HEK293 (cell line): ENCODE data around the gene NOVA1.

Source experiments
- CTCF ChIA-PET: fragments of 350-600 bp; formaldehyde crosslinking; extraction: SDS; loops from one replicate; lab custom pipeline; 2021; ENCODE audit warnings: antibody characterized with exemption; lab: Yijun Ruan, JAX
- POLR2A ChIA-PET: fragments of 300-600 bp; formaldehyde crosslinking; extraction: SDS; loops from one replicate; lab custom pipeline; 2020; ENCODE audit warnings: antibody characterized with exemption, inconsistent platforms; lab: Yijun Ruan, JAX
- H3K27ac ChIP-seq: fragments of 200-500 bp; sonication (Bioruptor generic); 2 replicates; pipeline ENCODE4 v1.5.1; 2014; ENCODE audit warnings: low read depth, low read length, control low read depth, inconsistent platforms; ENCODE audit errors: extremely low read depth
- H3K36me3 ChIP-seq, 2 experiments: fragments of 200-500 bp in 1 of 2; sonication (Bioruptor generic) in 1 of 2; 1 replicate in 1 of 2; 2 replicates in 1 of 2; pipeline ENCODE4 v1.5.1; 2014 to 2017; ENCODE audit warnings: inconsistent platforms in 2 of 2, low read length in 2 of 2; ENCODE audit not compliant: control insufficient read depth in 2 of 2, insufficient read depth in 1 of 2
- H3K4me1 ChIP-seq: fragments of 200-500 bp; sonication (Bioruptor generic); 2 replicates; pipeline ENCODE4 v1.5.1; 2014; ENCODE audit warnings: mild to moderate bottlenecking, low read length, inconsistent platforms; ENCODE audit not compliant: control insufficient read depth, insufficient read depth
- H3K4me3 ChIP-seq: 2 replicates; pipeline ENCODE4 v1.5.1; 2011; ENCODE audit warnings: low read depth, mild to moderate bottlenecking, control low read depth, low read length, moderate library complexity
- H3K9me3 ChIP-seq: fragments of 200-500 bp; sonication (Bioruptor generic); 2 replicates; pipeline ENCODE4 v1.5.1; 2014; ENCODE audit warnings: low read depth, low read length, inconsistent platforms; ENCODE audit not compliant: control insufficient read depth, insufficient read depth
- FEZF1 ChIP-seq: fragments of 450-650 bp; formaldehyde crosslinking; IDR thresholded peaks from 2 replicates; pipeline ENCODE4 v1.5.1; 2016; ENCODE audit warnings: missing biosample characterization, missing genetic modification characterization
- SP2 ChIP-seq: fragments of 450-650 bp; formaldehyde crosslinking; IDR thresholded peaks from 2 replicates; pipeline ENCODE4 v1.5.1; 2016; ENCODE audit warnings: missing biosample characterization, missing genetic modification characterization
- SP7 ChIP-seq: fragments of 450-650 bp; formaldehyde crosslinking; IDR thresholded peaks from 2 replicates; pipeline ENCODE4 v1.5.1; 2016; ENCODE audit warnings: missing biosample characterization, missing genetic modification characterization
- YY2 ChIP-seq: fragments of 450-650 bp; formaldehyde crosslinking; IDR thresholded peaks from 2 replicates; pipeline ENCODE4 v1.5.1; 2016; ENCODE audit warnings: missing biosample characterization, missing genetic modification characterization
- ZBTB1 ChIP-seq: fragments of 450-650 bp; formaldehyde crosslinking; IDR thresholded peaks from 2 replicates; pipeline ENCODE4 v1.5.1; 2016; ENCODE audit warnings: missing biosample characterization, missing genetic modification characterization
- ZBTB48 ChIP-seq: fragments of 450-650 bp; formaldehyde crosslinking; IDR thresholded peaks from 2 replicates; pipeline ENCODE4 v1.5.1; 2016; ENCODE audit warnings: missing biosample characterization, missing genetic modification characterization
- ZFP69B ChIP-seq: fragments of 450-650 bp; formaldehyde crosslinking; IDR thresholded peaks from 2 replicates; pipeline ENCODE4 v1.5.1; 2016; ENCODE audit warnings: missing biosample characterization, missing genetic modification characterization
- ZNF140 ChIP-seq: fragments of 450-650 bp; formaldehyde crosslinking; IDR thresholded peaks from 2 replicates; pipeline ENCODE4 v1.5.1; 2016; ENCODE audit warnings: missing biosample characterization, missing genetic modification characterization
- ZNF157 ChIP-seq: fragments of 450-650 bp; formaldehyde crosslinking; IDR thresholded peaks from 2 replicates; pipeline ENCODE4 v1.5.1; 2016; ENCODE audit warnings: missing biosample characterization, missing genetic modification characterization
- ZNF202 ChIP-seq: fragments of 450-650 bp; formaldehyde crosslinking; IDR thresholded peaks from 2 replicates; pipeline ENCODE4 v1.5.1; 2016; ENCODE audit warnings: missing biosample characterization, missing genetic modification characterization, borderline replicate concordance
- ZNF221 ChIP-seq: fragments of 450-650 bp; formaldehyde crosslinking; IDR thresholded peaks from 2 replicates; pipeline ENCODE4 v1.5.1; 2017; ENCODE audit warnings: missing biosample characterization, missing genetic modification characterization, borderline replicate concordance
- ZNF223 ChIP-seq: fragments of 450-650 bp; formaldehyde crosslinking; IDR thresholded peaks from 2 replicates; pipeline ENCODE4 v1.5.1; 2016; ENCODE audit warnings: missing biosample characterization, missing genetic modification characterization
- ZNF239 ChIP-seq: fragments of 450-650 bp; formaldehyde crosslinking; IDR thresholded peaks from 2 replicates; pipeline ENCODE4 v1.5.1; 2016; ENCODE audit warnings: missing biosample characterization, missing genetic modification characterization
- ZNF24 ChIP-seq: fragments of 450-650 bp; formaldehyde crosslinking; IDR thresholded peaks from 2 replicates; pipeline ENCODE4 v1.5.1; 2016; ENCODE audit warnings: missing biosample characterization, missing genetic modification characterization
- ZNF394 ChIP-seq: fragments of 450-650 bp; formaldehyde crosslinking; IDR thresholded peaks from 2 replicates; pipeline ENCODE4 v1.5.1; 2016; ENCODE audit warnings: missing biosample characterization, missing genetic modification characterization, mild to moderate bottlenecking, moderate library complexity, borderline replicate concordance
- ZNF416 ChIP-seq: fragments of 450-650 bp; formaldehyde crosslinking; IDR thresholded peaks from 2 replicates; pipeline ENCODE4 v1.5.1; 2016; ENCODE audit warnings: missing biosample characterization, missing genetic modification characterization
- ZNF433 ChIP-seq: fragments of 450-650 bp; formaldehyde crosslinking; IDR thresholded peaks from 2 replicates; pipeline ENCODE4 v1.5.1; 2016; ENCODE audit warnings: missing biosample characterization, missing genetic modification characterization, low read depth
- ZNF600 ChIP-seq: fragments of 450-650 bp; formaldehyde crosslinking; IDR thresholded peaks from 2 replicates; pipeline ENCODE4 v1.5.1; 2016; ENCODE audit warnings: missing biosample characterization, missing genetic modification characterization
- ZNF610 ChIP-seq: fragments of 450-650 bp; formaldehyde crosslinking; IDR thresholded peaks from 2 replicates; pipeline ENCODE4 v1.5.1; 2016; ENCODE audit warnings: missing biosample characterization, missing genetic modification characterization, borderline replicate concordance
- ZNF658 ChIP-seq: fragments of 450-650 bp; formaldehyde crosslinking; IDR thresholded peaks from 2 replicates; pipeline ENCODE4; 2016; ENCODE audit warnings: missing biosample characterization, missing genetic modification characterization
- ZNF830 ChIP-seq: fragments of 450-650 bp; IDR thresholded peaks from 2 replicates; pipeline ENCODE4 v1.5.0; 2018; ENCODE audit warnings: missing biosample characterization, missing genetic modification characterization, low read depth, mild to moderate bottlenecking, moderate library complexity
- TF ChIP-seq, protein P1 (sequence below): fragments of 450-650 bp; formaldehyde crosslinking; IDR thresholded peaks from 2 replicates; pipeline ENCODE4 v1.5.1; 2017; ENCODE audit warnings: missing biosample characterization, missing genetic modification characterization
- TF ChIP-seq, protein P2 (sequence below): fragments of 450-650 bp; formaldehyde crosslinking; optimal IDR thresholded peaks from 2 replicates; pipeline ENCODE3; 2016; ENCODE audit warnings: missing biosample characterization, mild to moderate bottlenecking, missing genetic modification characterization
- TF ChIP-seq, protein P3 (sequence below): fragments of 450-650 bp; formaldehyde crosslinking; IDR thresholded peaks from 2 replicates; pipeline ENCODE4 v1.5.1; 2017; ENCODE audit warnings: missing biosample characterization, missing genetic modification characterization
- TF ChIP-seq, protein P4 (sequence below): IDR thresholded peaks from 2 replicates; pipeline ENCODE4 v1.6.1; 2011; ENCODE audit warnings: mild to moderate bottlenecking, low read depth, low read length, borderline replicate concordance

NOVA1 gene

DNA sequence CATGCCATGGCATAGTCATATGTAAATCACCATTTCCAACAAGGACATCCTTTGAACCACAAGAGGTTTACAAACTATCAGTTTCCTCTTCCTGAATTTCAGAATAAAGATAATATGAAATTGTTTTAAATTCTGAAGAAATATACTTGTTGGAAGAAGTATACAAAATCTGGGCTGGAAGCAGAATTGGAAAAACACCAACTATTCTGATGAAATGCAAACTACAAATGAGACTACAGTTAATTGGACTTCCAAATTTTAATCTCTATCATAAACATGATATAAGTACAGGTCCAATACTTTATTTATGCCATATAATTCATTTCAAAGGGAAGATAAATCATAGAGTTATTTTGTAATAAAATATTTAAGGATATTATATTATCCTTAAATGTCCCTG lies 80.1 kb downstream of the NOVA1 start:
- POLR2A ChIA-PET, result no interaction called here
- Histone ChIP-seq H3K36me3 (no peaks in the 10 kb centered on the region), H3K4me1 (no peaks in the 10 kb centered on the region), H3K9me3 (no peaks in the 10 kb centered on the region), H3K27ac (no peak overlapping the region), H3K4me3 (no peak overlapping the region)
- CTCF ChIA-PET, result no interaction called here
- TF ChIP-seq ZFP69B (tag by site-specific recombination), result no peak
- no peak for TF ChIP-seq SP2 (tag by site-specific recombination)
- TF ChIP-seq, protein P1, sequence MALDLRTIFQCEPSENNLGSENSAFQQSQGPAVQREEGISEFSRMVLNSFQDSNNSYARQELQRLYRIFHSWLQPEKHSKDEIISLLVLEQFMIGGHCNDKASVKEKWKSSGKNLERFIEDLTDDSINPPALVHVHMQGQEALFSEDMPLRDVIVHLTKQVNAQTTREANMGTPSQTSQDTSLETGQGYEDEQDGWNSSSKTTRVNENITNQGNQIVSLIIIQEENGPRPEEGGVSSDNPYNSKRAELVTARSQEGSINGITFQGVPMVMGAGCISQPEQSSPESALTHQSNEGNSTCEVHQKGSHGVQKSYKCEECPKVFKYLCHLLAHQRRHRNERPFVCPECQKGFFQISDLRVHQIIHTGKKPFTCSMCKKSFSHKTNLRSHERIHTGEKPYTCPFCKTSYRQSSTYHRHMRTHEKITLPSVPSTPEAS (tag by site-specific recombination), result no peak
- no peak for TF ChIP-seq ZNF416 (tag by site-specific recombination)
- TF ChIP-seq ZNF223 (tag by site-specific recombination), result no peak
- no peak for TF ChIP-seq ZNF658 (tag by site-specific recombination)
- TF ChIP-seq ZNF24 (tag by site-specific recombination), result no peak
- TF ChIP-seq YY2 (tag by site-specific recombination), result no peak
- no peak for TF ChIP-seq ZNF600 (tag by site-specific recombination)
- TF ChIP-seq ZNF221, result no peak
- TF ChIP-seq ZNF610 (tag by site-specific recombination), result no peak
- TF ChIP-seq, protein P2, sequence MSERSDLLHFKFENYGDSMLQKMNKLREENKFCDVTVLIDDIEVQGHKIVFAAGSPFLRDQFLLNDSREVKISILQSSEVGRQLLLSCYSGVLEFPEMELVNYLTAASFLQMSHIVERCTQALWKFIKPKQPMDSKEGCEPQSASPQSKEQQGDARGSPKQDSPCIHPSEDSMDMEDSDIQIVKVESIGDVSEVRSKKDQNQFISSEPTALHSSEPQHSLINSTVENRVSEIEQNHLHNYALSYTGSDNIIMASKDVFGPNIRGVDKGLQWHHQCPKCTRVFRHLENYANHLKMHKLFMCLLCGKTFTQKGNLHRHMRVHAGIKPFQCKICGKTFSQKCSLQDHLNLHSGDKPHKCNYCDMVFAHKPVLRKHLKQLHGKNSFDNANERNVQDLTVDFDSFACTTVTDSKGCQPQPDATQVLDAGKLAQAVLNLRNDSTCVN (tag by site-specific recombination), result no peak

DNA sequence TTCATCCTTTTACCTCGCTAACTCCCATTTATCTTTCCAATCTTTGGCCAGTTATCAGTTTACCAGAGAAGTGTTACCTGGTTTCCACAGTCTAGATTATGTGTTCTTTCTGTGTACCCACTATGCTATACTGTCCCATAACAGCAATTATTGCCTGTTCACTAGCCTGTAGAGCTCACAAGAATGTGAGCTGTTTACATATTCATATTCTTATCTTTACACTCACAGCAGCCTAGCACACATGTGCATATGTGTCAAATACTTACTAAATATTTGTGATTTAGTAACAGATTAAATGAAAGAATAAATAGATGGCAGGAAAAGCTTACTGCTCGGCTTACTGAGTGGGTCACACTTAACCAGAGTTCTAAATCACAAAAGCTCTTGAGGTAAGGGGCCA lies 97.8 kb downstream of the NOVA1 start:
- CTCF ChIA-PET, result interaction anchor here (0.7 kb wide), 1 partner anchor 684 kb away, joined by 8 read pairs; no protein-coding TSS in a partner anchor
- Histone ChIP-seq H3K4me3 (no peak overlapping the region), H3K4me1 (no peaks in the 10 kb centered on the region), H3K9me3 (no peaks in the 10 kb centered on the region), H3K27ac (no peak overlapping the region), H3K36me3 (no peaks in the 10 kb centered on the region)
- TF ChIP-seq SP7 (tag by site-specific recombination) (no peak), ZNF830 (no peak), ZNF394 (no peak)
- TF ChIP-seq, protein P3, sequence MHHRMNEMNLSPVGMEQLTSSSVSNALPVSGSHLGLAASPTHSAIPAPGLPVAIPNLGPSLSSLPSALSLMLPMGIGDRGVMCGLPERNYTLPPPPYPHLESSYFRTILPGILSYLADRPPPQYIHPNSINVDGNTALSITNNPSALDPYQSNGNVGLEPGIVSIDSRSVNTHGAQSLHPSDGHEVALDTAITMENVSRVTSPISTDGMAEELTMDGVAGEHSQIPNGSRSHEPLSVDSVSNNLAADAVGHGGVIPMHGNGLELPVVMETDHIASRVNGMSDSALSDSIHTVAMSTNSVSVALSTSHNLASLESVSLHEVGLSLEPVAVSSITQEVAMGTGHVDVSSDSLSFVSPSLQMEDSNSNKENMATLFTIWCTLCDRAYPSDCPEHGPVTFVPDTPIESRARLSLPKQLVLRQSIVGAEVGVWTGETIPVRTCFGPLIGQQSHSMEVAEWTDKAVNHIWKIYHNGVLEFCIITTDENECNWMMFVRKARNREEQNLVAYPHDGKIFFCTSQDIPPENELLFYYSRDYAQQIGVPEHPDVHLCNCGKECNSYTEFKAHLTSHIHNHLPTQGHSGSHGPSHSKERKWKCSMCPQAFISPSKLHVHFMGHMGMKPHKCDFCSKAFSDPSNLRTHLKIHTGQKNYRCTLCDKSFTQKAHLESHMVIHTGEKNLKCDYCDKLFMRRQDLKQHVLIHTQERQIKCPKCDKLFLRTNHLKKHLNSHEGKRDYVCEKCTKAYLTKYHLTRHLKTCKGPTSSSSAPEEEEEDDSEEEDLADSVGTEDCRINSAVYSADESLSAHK (tag by site-specific recombination), result no peak
- TF ChIP-seq, protein P4, sequence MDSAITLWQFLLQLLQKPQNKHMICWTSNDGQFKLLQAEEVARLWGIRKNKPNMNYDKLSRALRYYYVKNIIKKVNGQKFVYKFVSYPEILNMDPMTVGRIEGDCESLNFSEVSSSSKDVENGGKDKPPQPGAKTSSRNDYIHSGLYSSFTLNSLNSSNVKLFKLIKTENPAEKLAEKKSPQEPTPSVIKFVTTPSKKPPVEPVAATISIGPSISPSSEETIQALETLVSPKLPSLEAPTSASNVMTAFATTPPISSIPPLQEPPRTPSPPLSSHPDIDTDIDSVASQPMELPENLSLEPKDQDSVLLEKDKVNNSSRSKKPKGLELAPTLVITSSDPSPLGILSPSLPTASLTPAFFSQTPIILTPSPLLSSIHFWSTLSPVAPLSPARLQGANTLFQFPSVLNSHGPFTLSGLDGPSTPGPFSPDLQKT, result no peak
- POLR2A ChIA-PET, result no interaction called here

DNA sequence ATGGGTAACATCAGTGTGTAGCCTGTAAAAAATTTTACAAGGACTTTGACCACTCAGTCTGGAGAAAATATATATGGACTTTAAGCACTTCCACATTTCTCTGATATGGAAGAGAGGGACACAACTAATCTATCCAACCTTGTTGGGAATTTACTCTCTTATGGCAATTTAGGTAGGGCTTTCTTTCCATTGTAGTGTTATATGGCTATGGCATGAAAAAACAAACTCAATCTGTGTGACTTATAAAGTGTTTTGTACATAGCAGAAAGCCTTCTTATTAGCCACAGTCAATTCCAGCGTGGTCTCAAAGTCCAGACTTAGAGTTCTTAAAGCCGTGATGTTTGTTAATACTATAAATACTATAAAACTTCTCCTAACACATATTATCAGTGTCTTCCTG lies 98.3 kb downstream of the NOVA1 start:
- POLR2A ChIA-PET, result no interaction called here
- CTCF ChIA-PET, result no interaction called here

More for the DNA sequence above, 98.3 kb downstream of the NOVA1 start:
- no peaks in the 10 kb centered on the region for H3K9me3 ChIP-seq
- no peak overlapping the region for H3K4me3 ChIP-seq
- H3K27ac ChIP-seq, result no peak overlapping the region
- TF ChIP-seq FEZF1 (tag by site-specific recombination), result no peak
- no peak for TF ChIP-seq ZNF157 (tag by site-specific recombination)
- no peak for TF ChIP-seq ZNF433 (tag by site-specific recombination)
- TF ChIP-seq ZNF600 (tag by site-specific recombination), result no peak
- no peak for TF ChIP-seq ZBTB1 (tag by site-specific recombination)
- no peak for TF ChIP-seq ZNF140 (tag by site-specific recombination)
- TF ChIP-seq ZNF202 (tag by site-specific recombination), result no peak
- TF ChIP-seq ZNF239 (tag by site-specific recombination), result no peak
- no peak for TF ChIP-seq ZBTB48 (tag by site-specific recombination)
- H3K36me3 ChIP-seq, result no peaks in the 10 kb centered on the region
- no peaks in the 10 kb centered on the region for H3K4me1 ChIP-seq
